Measurements from ENCODE around the gene HEPACAM2.

- TF ChIP-seq CTCF (IDR thresholded peaks at IDR 0.05; ENCODE audit: insufficient read depth, low read depth, low read length) (no peak), EZH2 (IDR thresholded peaks at IDR 0.05; ENCODE audit: insufficient read depth, low read length) (no peak)
Observed at GRCh38 chr7:93142127-93142526, 84.1 kb downstream of the HEPACAM2 start.

Measured in astrocyte (in vitro differentiated cells and primary cell).